ENCODE measurements around the gene SOX2.

DNA sequence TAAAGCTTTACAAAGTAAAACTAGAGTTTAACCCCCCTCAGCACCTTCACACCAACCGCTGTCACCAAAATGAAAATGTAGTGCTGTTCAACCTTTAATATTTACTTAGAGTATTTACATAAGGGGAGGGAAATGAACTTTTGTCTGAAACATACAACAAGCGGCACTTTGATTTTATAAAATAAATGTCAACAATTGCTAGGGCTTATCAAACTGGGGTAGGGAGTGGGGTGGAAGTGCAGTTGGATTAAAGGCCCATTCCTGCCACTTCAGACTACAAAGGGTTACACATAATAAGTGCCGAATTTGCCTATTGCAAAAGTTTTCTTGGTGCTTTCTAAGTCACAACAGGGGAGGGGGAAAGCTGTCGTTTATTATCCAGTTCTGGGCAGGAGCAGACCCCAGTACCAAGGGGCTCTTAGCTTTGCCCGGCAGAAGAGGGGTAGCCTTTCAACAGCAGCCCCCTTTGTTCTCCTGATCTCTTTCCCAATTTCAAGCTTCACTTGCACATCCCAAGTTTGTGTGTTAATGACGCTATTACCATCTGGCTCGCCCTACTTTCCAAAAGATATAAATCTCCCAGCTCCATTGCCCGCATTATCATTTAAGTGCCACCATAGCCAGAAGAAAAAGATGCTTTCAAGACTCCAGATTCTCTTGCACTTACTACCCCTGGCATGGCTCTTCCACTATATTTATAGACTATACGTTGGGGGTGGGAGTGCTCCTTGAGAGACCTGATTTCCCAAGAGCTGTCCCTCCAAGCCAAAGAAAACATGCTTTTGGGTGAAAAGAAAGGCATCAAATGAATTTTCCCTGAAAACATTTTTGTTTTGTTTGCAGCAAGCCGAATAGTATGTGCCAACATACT is 17.0 kb downstream of the SOX2 start:
- TF ChIP-seq, protein P1, sequence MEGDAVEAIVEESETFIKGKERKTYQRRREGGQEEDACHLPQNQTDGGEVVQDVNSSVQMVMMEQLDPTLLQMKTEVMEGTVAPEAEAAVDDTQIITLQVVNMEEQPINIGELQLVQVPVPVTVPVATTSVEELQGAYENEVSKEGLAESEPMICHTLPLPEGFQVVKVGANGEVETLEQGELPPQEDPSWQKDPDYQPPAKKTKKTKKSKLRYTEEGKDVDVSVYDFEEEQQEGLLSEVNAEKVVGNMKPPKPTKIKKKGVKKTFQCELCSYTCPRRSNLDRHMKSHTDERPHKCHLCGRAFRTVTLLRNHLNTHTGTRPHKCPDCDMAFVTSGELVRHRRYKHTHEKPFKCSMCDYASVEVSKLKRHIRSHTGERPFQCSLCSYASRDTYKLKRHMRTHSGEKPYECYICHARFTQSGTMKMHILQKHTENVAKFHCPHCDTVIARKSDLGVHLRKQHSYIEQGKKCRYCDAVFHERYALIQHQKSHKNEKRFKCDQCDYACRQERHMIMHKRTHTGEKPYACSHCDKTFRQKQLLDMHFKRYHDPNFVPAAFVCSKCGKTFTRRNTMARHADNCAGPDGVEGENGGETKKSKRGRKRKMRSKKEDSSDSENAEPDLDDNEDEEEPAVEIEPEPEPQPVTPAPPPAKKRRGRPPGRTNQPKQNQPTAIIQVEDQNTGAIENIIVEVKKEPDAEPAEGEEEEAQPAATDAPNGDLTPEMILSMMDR (IDR thresholded peaks at IDR 0.05) = no peak
- TF ChIP-seq POLR2A (IDR thresholded peaks at IDR 0.05) = no peak
